Muscle layer of duodenum (tissue), 2 donors: Measurements from ENCODE around the gene OBP2B.
"Not testable (repeated sequence)": the region's sequence is repeated elsewhere in the genome, so short reads cannot be mapped to it uniquely, and the experiment has no call there.

Experiments
- H3K27ac ChIP-seq: one replicate; pipeline ENCODE4 v1.7.0; 2013; ENCODE audit warnings: mild to moderate bottlenecking, low read length
- H3K27me3 ChIP-seq: one replicate; pipeline ENCODE4 v1.7.0; 2013; ENCODE audit warnings: low read depth, mild to moderate bottlenecking, control low read depth, low read length
- H3K36me3 ChIP-seq, 2 donors: one replicate each; pipeline ENCODE4 v1.7.0; 2013; ENCODE audit warnings: low read length in 2 of 2, control low read depth in 1 of 2, mild to moderate bottlenecking in 1 of 2; ENCODE audit not compliant: insufficient read depth in 2 of 2, control insufficient read depth in 1 of 2
- H3K4me1 ChIP-seq, 2 donors: one replicate each; pipeline ENCODE4 v1.7.0; 2013; ENCODE audit warnings: low read length in 2 of 2, mild to moderate bottlenecking in 2 of 2, control low read depth in 1 of 2, moderate library complexity in 1 of 2; ENCODE audit not compliant: insufficient read depth in 2 of 2, control insufficient read depth in 1 of 2
- H3K4me3 ChIP-seq, 2 donors: one replicate each; pipeline ENCODE4 v1.7.0; 2013; ENCODE audit warnings: low read length in 2 of 2, low read depth in 1 of 2, mild to moderate bottlenecking in 1 of 2
- H3K9me3 ChIP-seq, 2 donors: one replicate each; pipeline ENCODE4 v1.7.0; 2013; ENCODE audit warnings: low read length in 2 of 2, control low read depth in 1 of 2, mild to moderate bottlenecking in 1 of 2; ENCODE audit not compliant: control insufficient read depth in 1 of 2
- donor health status: healthy.

The OBP2B gene

DNA sequence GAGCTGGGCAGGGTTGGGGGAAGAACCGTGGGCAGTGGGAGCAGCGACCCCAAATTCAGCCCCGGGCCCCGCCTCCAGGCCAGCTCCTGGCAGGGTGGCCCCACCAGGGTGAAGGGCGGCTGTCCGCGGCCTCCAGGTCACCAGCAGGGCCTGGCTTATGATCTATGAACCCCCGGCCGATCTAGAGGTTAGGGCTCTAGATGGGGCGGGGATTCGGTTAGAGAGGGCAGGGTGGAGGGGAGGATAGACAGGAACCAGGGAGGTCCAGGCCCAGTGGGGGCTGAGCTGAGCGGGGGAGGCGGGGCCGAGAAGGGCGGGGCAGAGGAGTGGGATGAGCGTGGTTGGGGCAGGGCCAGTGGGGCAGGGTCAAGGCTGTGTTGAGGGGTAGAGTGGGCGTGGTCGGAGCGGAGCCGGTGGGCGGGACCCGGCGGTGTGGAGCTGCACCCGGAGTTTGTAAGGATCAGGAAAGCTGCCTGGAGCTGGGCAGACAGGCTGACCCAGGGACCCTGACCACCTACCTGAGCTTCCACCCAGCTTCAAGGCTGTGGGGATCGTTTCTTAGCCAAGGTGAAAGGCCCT lies 29.3 kb upstream of the OBP2B start:
- Histone ChIP-seq H3K9me3 (no peaks in the 10 kb centered on the region), H3K27ac (peak overlapping the region; percentile 60), H3K36me3 (no peaks in the 10 kb centered on the region), H3K27me3 (no peaks in the 10 kb centered on the region), H3K4me1 (peaks cover 4 to 16% of the 10 kb centered on the region in 2 donors), H3K4me3 (peak overlapping the region; percentile 55 to 59)

DNA sequence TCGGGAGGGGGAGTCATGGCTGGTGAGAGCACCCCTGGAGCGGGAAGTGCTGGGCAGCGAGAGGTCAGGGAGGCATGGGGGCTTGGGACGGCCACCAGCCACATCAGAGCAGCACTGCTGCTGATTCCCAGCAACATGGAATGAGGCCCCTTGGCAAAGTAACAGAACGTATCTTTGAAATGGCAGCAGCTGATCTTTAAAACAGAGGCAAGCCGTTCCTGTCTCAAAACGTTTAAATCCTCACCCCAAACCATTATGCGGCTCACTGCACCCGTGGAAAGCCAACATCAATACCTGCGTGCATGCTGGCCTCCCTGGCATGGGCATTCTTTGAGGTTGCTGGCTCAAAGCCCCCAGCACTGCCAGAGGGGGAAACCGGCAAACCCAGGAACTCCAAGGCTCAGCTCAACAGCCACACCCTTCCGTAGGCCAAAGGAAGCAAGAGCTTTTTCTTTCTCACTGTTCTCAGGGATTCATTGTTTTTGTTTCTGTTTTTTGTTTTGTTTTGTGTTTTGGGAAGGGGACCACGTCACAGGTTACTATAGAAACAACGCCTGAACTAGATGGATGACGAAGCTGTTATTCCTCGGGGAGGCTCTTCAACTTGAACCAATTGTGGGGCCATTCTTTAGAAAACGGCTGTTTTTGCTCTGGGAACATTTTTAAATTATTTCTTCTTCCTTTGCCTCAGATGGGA lies 28.1 kb upstream of the OBP2B start:
- no peak overlapping the region for H3K4me3 ChIP-seq
- H3K9me3 ChIP-seq, result no peaks in the 10 kb centered on the region
- peaks cover 4 to 16% of the 10 kb centered on the region in 2 donors for H3K4me1 ChIP-seq
- H3K36me3 ChIP-seq, result no peaks in the 10 kb centered on the region
- no peaks in the 10 kb centered on the region for H3K27me3 ChIP-seq
- peak overlapping the region; percentile 16 for H3K27ac ChIP-seq

DNA sequence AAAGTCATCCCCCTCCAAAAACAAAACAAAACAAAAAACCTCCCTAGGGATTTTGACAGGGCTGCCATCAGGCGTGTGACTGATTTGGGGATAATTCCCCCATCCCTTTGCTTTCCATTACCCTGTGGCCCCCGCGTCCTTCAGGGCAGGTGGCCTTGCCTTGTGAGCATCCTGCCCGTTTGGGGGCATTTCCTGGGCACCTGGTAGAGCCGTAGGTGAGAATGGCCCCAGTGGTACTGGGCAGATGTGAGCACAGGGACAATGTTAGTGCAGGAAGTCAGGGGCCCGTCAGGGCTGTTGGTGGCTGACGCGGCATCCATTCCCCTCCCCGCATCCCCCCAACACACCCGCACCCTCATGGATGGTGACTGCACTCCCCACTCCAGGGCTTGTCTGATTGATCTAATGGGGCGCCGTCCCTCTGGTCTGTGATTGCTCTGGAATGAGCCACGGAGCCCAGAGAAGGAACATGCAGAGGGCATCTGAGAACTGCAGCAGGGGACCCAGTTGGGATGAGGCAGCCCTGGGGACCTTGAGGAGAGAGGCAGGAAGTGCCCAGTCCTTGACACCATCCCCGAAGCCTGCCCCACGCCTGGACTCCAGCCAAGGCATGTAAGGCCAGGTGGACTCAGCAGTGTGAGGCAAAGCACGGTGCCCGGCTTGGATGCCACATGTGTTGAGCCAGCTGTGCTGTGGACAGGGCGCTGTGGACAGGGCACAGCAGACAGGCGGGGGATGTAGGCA lies 27.4 kb upstream of the OBP2B start:
- not testable (repeated sequence) for H3K36me3 ChIP-seq, H3K27me3 ChIP-seq, H3K9me3 ChIP-seq, H3K27ac ChIP-seq, H3K4me3 ChIP-seq
- peaks cover 4 to 16% of the 10 kb centered on the region in 2 donors for H3K4me1 ChIP-seq

DNA sequence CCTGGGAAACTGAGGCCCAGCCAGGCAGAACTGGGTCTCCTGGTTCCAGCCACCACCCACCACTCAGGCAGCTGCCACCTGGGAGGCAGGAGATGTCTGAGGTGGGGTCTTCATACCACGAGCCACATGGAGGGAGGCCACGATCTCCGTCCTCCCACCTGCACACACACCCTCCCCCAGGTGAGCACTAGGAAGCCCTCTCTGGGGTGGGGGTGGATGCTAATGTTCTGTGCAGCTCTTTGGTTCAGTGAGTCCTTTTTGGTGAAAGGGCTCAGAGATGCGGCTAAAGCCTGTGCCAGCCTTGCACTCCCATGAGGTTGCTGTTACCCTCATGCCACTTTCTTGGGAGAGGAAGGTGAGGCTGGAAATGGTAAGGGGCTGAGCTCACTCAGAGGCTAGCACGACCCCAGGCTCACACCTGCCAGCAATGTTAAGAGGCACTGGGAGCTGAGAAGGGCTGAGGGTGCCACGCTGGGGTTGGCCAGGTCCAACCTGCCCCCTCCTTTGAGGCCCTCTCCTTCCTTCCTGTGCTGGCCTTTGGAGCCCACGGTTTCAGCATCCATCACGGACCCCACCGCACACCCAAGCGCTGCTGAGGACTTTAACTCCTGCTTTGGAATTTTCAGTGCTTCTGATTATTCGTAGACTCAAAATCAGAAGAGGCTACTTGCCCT lies 26.6 kb upstream of the OBP2B start:
- Histone ChIP-seq H3K36me3 (no peaks in the 10 kb centered on the region), H3K27ac (no peak overlapping the region), H3K9me3 (no peaks in the 10 kb centered on the region), H3K4me1 (peaks cover 4 to 16% of the 10 kb centered on the region in 2 donors), H3K4me3 (no peak overlapping the region), H3K27me3 (no peaks in the 10 kb centered on the region)

DNA sequence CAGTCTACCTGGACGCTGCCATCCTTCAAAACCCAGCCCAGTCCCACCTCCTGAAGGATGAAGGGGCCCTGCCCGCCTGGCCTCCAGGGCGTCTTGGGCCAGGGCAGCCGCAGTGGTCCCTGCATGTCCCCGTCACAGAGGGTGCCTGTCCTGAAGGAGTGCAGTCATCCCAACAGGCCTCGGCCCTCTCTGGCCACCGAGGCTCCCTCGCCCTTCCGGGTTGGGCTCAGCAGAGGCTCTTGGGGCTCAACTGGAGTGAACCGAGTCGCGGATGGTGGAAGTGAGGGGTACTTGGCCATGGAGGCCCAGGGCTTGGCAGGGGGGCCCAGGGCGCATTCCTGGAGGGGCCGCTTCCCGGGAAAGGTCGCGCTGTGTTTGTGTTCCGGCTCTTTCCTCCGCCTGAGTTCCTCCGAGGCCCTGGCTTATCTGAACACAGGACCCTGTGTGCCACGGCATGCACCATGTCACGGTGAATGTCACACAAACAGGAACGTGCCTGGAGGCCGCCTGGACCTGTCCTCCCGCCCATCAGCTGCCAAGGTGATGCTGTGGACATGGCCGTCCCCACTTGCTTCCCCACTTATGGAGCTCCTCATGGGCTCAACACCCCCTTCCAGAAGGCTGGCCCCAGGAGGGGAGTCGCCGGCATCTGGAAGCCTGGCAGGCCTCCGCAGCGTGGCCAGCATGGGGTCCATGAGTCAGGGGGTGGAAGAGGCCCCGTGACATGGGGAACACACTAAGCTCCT lies 25.7 kb upstream of the OBP2B start:
- H3K27me3 ChIP-seq, result no peaks in the 10 kb centered on the region
- H3K9me3 ChIP-seq, result no peaks in the 10 kb centered on the region
- no peak overlapping the region for H3K4me3 ChIP-seq
- peaks cover 4 to 16% of the 10 kb centered on the region in 2 donors for H3K4me1 ChIP-seq
- no peaks in the 10 kb centered on the region for H3K36me3 ChIP-seq
- no peak overlapping the region for H3K27ac ChIP-seq

DNA sequence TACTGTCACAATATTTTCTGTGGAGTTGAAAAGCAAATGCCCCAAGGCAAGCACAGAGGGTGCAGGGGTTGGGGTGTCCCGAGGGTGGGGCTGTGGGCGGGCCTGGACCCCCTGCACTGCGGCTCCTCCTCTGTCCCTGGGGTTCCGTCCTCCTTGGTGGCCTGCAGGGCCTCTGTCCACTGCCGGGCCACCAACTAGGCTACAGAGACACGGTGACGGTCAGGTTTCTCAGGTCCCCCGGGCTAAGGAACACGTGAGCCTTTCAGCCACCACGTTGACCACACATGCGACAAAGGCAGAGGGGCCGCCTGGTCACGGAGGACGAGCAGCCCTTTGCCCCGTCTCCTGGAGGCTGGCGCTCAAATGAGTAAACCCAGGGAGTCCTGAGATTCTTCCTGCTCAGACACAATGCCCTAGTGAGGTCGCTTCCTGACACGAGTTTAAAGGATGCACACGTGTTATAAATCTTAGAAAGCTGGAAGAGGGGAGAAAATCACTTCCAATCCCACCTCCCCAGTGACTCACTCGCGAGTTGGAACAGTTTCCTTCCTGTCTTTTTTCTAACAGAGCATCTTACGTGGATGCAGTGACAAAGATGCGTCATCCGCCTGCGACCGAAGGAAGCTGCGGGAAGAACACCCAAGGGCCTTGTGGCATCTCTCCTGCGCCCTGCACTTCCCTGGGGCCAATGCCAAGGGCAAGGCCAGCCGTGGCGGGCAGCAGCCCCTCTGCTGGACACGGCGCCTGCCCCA lies 24.8 kb upstream of the OBP2B start:
- Histone ChIP-seq H3K36me3 (no peaks in the 10 kb centered on the region), H3K27me3 (no peaks in the 10 kb centered on the region), H3K4me1 (peaks cover 4 to 12% of the 10 kb centered on the region in 2 donors), H3K27ac (no peak overlapping the region), H3K4me3 (no peak overlapping the region), H3K9me3 (no peaks in the 10 kb centered on the region)

DNA sequence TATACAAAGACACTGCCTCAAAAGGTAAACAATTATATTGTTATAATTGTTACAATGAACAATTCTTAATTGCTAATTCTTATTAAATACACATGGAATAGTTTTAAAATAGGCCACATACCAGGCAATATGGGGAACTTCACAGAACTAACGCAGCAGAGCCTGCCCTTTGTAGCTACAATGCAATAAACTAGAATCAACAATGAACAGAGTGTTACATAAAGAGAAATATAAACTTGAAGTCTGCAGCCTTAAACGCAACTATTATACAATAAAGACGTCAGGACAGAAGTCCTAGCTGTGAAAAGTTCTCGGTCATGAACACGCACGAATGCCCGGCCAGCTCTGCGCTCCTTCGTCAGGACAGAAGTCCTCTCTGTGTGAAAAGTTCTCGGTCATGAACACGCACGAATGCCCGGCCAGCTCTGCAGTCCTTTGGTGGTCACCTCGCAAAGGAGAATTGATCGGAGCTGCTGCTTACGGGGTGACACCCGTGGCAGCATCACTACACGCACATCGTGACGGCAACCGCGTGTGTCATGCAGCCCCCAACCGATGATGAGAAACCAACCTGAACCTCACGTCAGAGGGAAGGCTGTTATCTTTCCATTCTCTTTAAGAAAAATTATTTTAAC lies 23.0 kb upstream of the OBP2B start:
- not testable (repeated sequence) for H3K27ac ChIP-seq, H3K27me3 ChIP-seq, H3K4me1 ChIP-seq, H3K4me3 ChIP-seq, H3K9me3 ChIP-seq, H3K36me3 ChIP-seq

DNA sequence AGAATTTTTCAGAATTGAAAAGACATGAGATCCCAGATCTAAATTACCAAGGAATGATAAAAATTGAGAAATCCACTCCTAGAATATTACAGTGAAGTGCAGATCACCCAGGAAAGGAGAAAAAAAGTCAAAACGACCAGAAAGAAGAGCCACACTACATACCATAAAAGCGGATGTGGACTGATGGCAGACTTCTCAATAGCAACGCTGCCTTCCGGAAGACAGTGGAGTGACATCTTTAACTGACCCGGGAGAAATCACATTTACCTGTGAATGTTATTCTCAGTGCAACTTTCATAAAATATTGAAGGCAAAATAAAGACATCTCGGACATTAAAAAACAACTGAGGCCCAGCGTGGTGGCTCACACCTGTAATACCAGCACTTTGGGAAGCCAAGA lies 21.5 kb upstream of the OBP2B start:
- not testable (repeated sequence) for H3K4me1 ChIP-seq, H3K9me3 ChIP-seq, H3K4me3 ChIP-seq, H3K27me3 ChIP-seq, H3K36me3 ChIP-seq, H3K27ac ChIP-seq

DNA sequence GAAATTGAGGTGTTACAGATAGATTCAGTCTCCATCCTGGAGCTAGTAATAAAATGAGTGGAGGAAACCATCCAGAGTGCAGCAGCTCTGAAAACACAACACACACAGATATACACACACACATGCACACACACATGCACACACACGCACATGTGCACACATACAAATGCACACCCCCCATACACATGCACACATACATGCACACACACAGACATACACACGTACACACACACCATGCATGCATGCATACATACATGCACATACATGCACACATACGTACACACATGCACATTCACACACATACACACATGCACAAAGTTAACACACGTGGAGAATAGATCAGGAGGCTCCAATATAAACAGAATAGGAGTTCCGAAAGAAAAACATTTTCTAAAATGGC lies 21.0 kb upstream of the OBP2B start:
- H3K36me3 ChIP-seq, result no peaks in the 10 kb centered on the region
- H3K9me3 ChIP-seq, result no peaks in the 10 kb centered on the region
- H3K27ac ChIP-seq, result no peak overlapping the region
- no peaks in the 10 kb centered on the region for H3K4me1 ChIP-seq
- H3K27me3 ChIP-seq, result no peaks in the 10 kb centered on the region
- H3K4me3 ChIP-seq, result no peak overlapping the region

DNA sequence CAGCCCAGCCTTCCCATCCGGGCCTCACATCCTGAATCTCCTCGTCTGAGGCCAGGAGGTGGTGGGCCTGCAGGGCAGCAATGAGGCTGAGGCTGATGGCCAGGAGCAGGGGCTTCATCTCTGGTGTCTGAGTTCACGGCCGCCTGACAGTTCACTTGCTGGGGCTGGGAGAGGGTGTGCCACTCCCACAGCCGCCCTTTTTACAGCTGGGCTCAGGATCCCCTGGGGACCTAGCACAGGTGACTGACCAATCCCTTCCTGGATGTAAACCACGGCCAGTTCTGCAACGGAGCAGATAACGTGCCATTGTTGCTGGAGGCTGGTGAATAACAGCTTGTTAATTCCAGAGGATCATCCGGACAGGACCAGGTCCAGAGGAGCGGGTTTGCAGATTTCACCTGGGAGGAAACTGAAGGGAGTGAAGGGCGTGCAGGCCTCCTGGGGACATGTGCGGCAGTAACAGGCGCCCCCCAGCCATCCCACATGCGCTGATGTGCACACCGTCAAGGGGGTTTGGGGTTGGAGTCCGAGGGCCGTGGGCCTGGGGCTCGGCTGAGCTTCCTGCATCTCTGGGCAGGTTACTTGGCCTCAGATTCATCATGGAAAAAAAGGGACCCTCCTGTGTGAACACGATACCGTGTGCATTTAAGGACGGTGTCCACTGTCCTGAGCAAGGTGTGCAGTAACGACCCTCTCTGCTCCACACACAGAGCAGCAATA lies 19.6 kb upstream of the OBP2B start:
- H3K9me3 ChIP-seq, H3K4me1 ChIP-seq, H3K4me3 ChIP-seq, H3K36me3 ChIP-seq, H3K27me3 ChIP-seq, H3K27ac ChIP-seq: not testable (repeated sequence)
